ENCODE results near the gene COL23A1. TPM values are rescaled to one million over a fixed set of nuclear protein-coding genes. Genes with fewer than 3 reads are reported as not detected.

COL23A1 gene
- total and polyA plus RNA-seq, 2 experiments from 2014 or later, result 4.8 to 8.2 TPM

GRCh38 chr5:178391480-178391879 lies 198.7 kb downstream of the COL23A1 start (continued):
- no peak for TF ChIP-seq ZNF331 (CRISPR knock-in tag; IDR thresholded peaks at IDR 0.05; ENCODE audit: low read depth)

- H3F3A ChIP-seq (replicated peaks; ENCODE audit: low read depth), result no peaks in the 10 kb centered on the region
- no peak for ATAC-seq
Measured at GRCh38 chr5:178389796-178390195, 200.4 kb downstream of the COL23A1 start.

More at GRCh38 chr5:178389796-178390195, 200.4 kb downstream of the COL23A1 start:
- Mint-ChIP-seq H3K27me3 (ENCODE audit: insufficient read depth, low read depth, poor library complexity) (peaks cover 5% of the 10 kb centered on the region), H3K4me1 (peaks cover 36% of the 10 kb centered on the region), H3K36me3 (ENCODE audit: low read depth) (no peaks in the 10 kb centered on the region), H3K27ac (no peak overlapping the region), H3K4me3 (no peak overlapping the region), H3K9me3 (no peaks in the 10 kb centered on the region)
- Histone ChIP-seq H3K27ac (ENCODE audit: low read depth) (no peak overlapping the region), H3K79me2 (replicated peaks; ENCODE audit: insufficient read depth) (no peaks in the 10 kb centered on the region), H3K4me2 (no peak overlapping the region), H3K36me3 (ENCODE audit: insufficient read depth) (no peaks in the 10 kb centered on the region), H4K20me1 (replicated peaks; ENCODE audit: insufficient read depth) (no peaks in the 10 kb centered on the region), H2AFZ (no peak overlapping the region), H3K4me1 (ENCODE audit: insufficient read depth) (no peaks in the 10 kb centered on the region; the same call in 1 of the 2 replicates), H3K4me3 (no peak overlapping the region), H3K27me3 (ENCODE audit: insufficient read depth) (no peaks in the 10 kb centered on the region), H3K9me2 (ENCODE audit: insufficient read depth) (no peaks in the 10 kb centered on the region)
- no peak for TF ChIP-seq ZNF114 (CRISPR knock-in tag; IDR thresholded peaks at IDR 0.05)
- TF ChIP-seq EZH2 (IDR thresholded peaks at IDR 0.05; ENCODE audit: low read depth, unreplicated experiment), result no peak
- TF ChIP-seq ETS1 (IDR thresholded peaks at IDR 0.05), result no peak
- TF ChIP-seq ZNF331 (CRISPR knock-in tag; IDR thresholded peaks at IDR 0.05; ENCODE audit: low read depth), result no peak
- TF ChIP-seq REST (IDR thresholded peaks at IDR 0.05; ENCODE audit: unreplicated experiment), result no peak
- no peak for TF ChIP-seq CREB1 (CRISPR knock-in tag; IDR thresholded peaks at IDR 0.05; ENCODE audit: low read depth)
- no peak for TF ChIP-seq ZNF462 (CRISPR knock-in tag; IDR thresholded peaks at IDR 0.05)
- no peak for TF ChIP-seq EZH2phosphoT487 (IDR thresholded peaks at IDR 0.05; ENCODE audit: unreplicated experiment)
- TF ChIP-seq STAT1 (IDR thresholded peaks at IDR 0.05; ENCODE audit: unreplicated experiment), result no peak
- no peak for TF ChIP-seq POLR2AphosphoS5 (IDR thresholded peaks at IDR 0.05; ENCODE audit: low read depth)
- no peak for TF ChIP-seq JUNB (IDR thresholded peaks at IDR 0.05; ENCODE audit: unreplicated experiment)
- TF ChIP-seq NANOG (IDR thresholded peaks at IDR 0.05; ENCODE audit: borderline replicate concordance), result no peak
- TF ChIP-seq CTCF (conservative IDR thresholded peaks at IDR 0.05; ENCODE audit: low read depth in 2 of 2), result no peak
- DNase-seq (ENCODE audit: low spot score), result no peak

All from GM23338 (cell line).